ENCODE measurements around the gene FRAS1.

FRAS1 gene

GRCh38 chr4:78370631-78371372 is 313.7 kb downstream of the FRAS1 start:
- no peak for DNase-seq (ENCODE audit: low read depth)

DNA sequence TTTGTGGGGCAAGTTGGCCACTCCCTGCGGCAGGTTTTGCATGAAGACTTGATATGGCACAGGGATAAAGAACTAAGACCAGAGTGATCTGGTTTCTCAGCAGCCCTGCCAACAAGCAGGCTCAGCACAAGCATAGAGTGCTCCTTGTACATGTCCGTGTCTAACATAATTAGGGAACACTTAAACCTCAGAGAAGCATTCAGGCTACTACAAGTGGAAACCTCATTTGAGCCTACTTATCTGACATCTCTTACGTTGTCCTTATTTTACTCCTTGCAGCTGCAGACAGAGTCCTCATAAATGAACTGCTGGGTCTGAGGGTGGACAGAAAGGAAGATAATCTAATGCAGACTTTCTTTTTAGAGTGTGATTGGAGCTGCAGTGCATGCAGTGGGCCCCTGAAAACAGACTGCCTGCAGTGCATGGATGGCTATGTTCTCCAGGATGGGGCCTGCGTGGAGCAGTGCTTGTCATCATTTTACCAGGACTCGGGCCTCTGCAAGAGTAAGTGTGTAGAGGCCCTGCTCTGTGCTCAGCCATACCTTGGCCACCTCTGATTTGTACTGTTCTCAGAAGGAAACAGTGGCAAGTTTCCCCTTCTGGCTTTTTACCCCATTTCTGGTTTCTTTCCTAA is 315.3 kb downstream of the FRAS1 start:
- DNase-seq (ENCODE audit: low read depth), result no peak

GRCh38 chr4:78377555-78377954 is 320.4 kb downstream of the FRAS1 start:
- DNase-seq (ENCODE audit: low read depth), result no peak

GRCh38 chr4:78379040-78379439 is 321.9 kb downstream of the FRAS1 start:
- no peak for DNase-seq (ENCODE audit: low read depth)

GRCh38 chr4:78379991-78380729 is 323.0 kb downstream of the FRAS1 start:
- DNase-seq (ENCODE audit: low read depth), result peak; percentile 25

GRCh38 chr4:78386679-78387078 is 329.6 kb downstream of the FRAS1 start:
- DNase-seq (ENCODE audit: low read depth), result no peak

DNA sequence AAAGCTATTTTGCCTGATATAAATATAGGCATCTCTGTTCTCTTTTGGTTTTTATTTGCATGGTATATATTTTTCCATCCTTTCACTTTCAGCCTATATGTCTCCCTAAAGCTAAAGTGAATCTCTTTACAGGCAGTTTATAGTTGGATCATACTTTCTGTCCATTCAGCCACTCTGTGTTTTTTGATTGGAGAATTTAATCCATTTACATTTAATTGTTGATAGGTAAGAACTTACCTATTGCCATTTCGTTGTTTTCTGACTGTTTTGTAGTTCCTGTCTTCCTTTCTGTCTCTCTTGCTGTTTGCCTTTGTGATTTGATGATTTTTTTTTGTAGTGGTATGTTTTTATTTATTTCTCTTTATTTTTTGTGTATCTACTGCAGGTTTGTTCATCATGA is 338.5 kb downstream of the FRAS1 start:
- no peak for DNase-seq (ENCODE audit: low read depth)

DNA sequence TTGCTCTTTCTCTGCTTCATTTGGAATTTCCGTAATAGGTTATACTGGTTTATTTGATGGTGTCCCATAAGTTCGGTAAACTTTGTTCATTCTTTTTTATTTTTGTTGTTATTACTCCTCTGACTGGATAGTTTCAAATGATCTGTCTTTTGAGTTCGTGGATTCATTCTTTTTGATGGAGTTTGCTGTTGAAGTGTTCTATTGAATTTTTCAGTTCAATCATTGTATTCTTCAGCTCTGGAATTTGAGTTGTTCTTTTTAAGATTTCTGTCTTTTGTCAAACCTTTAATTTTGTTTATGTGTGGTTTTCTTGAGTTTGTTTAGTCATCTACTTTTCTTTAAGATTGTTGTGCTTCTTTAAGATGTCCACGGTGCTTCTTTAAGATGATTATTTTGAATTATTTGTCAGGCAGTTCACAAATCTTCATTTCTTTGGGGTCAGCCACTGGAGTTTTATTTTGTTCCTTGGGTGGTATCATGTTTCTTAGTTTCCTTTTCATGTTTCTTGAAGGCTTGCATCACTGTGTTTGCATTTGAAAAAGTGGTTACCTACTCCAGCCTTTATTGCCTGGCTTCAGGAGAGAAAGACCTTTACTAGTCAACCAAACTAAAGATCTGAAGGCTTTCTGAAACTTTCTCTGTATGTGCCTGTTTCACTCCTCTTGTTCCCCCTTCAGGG is 339.6 kb downstream of the FRAS1 start:
- DNase-seq (ENCODE audit: low read depth), result no peak

GRCh38 chr4:78397292-78397630 is 340.1 kb downstream of the FRAS1 start:
- no peak for DNase-seq (ENCODE audit: low read depth)

DNA sequence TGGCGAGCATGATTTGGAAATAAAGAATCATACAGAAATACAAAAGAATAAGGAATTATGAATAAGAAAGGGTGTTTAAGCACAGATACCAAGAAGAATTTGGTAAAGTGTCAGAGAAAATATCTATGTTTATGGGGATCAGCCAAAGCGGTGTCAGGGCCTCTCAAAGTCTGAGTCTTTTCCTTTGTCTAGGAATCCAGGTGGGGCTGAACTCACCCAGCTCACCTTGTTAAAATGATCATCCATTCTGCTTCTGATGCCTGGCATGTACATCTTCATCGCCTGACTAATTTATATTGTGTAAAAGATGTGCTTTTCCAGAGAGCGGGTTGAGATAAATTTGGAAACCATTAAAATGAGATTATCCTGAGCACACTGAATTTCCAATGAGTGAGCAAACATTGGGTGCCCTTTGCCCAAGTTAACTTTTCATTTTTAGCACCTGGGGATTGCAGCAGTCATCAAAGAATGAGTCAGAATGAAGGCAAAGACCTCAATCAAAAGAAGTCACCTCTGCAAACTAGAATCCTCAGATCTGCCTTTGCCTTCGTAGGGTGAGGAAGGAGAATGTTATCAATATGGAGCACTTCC is 352.6 kb downstream of the FRAS1 start:
- DNase-seq (ENCODE audit: low read depth), result no peak

GRCh38 chr4:78410225-78410624 is 353.1 kb downstream of the FRAS1 start:
- no peak for DNase-seq (ENCODE audit: low read depth)

DNA sequence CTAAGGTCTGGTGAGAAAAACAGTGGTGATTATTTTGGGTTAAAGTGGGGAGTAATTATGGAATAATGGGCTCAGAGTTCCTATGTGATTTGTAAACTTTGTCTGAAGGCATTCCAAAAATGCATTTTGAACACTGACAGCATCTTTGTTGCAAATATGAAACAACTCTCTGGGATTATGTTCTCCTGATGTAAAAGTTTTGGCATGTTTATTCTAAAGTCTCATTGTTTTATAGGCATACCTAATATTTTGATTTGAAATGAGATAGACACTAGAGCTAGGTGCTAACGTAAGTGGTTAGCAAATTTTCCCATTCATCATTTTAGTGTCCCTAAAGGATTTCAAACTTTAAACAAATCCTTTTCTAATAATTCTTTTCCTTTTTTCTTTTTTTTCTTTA is 353.6 kb downstream of the FRAS1 start:
- no peak for DNase-seq (ENCODE audit: low read depth)

- no peak for DNase-seq (ENCODE audit: low read depth)
These were observed 357.0 kb downstream of the FRAS1 start for GRCh38 chr4:78414116-78414515.

- DNase-seq (ENCODE audit: low read depth), result no peak
These were observed 360.5 kb downstream of the FRAS1 start for GRCh38 chr4:78417603-78418002.

- no peak for DNase-seq (ENCODE audit: low read depth)
These were observed 361.3 kb downstream of the FRAS1 start for GRCh38 chr4:78418406-78418805.

GRCh38 chr4:78423790-78424189 is 366.7 kb downstream of the FRAS1 start:
- DNase-seq (ENCODE audit: low read depth), result no peak

- DNase-seq (ENCODE audit: low read depth), result no peak
These were observed 367.3 kb downstream of the FRAS1 start for GRCh38 chr4:78424461-78424860.

- DNase-seq (ENCODE audit: low read depth), result no peak
These were observed 369.8 kb downstream of the FRAS1 start for GRCh38 chr4:78426972-78427371.

DNA sequence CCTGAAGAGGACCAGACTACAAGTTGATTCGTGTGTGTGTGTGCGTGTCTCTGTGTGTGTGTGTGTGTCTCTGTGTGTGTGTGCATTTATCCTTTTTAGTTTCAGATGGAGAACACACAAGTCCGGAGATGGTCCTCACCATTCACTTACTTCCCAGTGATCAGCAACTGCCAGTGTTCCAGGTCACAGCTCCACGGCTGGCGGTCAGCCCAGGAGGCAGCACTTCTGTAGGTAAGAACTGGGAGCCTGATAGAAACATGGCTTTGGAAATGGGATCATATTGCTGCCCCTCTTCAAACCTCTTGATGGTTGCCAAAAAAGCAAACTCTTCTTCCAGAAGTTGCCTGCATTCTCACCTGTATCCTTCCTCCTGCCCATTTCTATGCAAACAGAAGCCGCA is 371.9 kb downstream of the FRAS1 start:
- DNase-seq (ENCODE audit: low read depth), result no peak

DNA sequence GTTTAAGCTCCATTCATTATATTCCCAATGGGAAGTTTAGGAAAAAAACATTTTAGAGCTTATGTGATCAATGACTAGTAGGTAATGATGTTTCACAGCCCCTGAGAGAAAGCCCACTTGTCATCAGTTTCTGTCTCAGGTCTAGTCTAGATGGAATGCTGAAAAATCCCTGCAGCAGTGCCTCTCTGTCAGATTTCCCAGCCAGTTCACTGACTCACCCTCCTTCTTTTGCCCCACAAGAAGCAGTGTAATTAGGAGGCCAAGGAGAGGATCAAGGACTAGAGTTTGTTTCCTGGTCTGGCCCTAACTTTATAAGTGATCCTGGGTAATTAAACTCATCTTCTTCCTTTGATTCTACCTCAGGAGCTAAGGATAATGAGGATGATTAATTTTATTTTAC is 375.8 kb downstream of the FRAS1 start:
- no peak for DNase-seq (ENCODE audit: low read depth)

DNA sequence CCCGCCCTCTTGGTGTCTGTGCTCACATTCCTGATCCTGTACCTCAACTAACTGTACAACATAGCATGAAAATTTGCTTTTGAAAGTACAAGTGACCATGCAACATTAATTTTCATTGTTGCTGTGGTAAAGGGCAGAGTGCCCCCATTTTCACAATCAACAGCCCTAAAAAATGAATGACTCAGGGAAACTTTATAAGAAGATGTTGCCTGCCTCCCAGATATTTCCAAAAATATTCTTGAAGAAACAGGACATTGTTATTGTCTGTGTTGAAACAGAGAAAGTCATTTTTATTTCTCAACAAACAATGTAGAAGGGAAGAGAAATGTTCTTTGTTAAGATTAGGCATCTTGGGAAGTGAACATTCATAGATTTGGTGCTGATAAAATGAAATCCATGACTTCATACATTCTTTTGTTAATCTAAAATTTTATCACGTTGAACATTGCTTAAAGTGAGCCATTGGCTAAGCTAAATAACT is 380.5 kb downstream of the FRAS1 start:
- no peak for DNase-seq (ENCODE audit: low read depth)

DNA sequence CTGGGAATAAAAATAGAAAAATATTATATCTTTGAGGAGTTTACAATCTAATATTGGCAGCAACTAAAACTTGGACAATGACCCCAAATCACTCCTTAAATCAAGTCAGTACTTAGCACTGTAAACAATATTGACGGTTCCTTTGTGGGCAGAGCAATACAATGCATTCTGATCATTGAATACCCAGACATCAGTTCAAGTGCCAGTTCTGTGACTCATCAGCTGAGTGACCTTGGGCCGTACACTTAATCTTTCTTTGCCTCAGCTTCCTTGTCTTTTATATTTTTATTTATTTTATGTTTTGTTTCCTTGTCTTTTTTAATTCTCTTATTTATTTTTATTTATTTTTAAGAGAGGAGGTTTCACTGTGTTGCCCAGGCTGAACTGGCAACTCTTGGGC is 382.2 kb downstream of the FRAS1 start:
- DNase-seq (ENCODE audit: low read depth), result no peak

All from HS-5 (cell line).